ENCODE results near the gene PARVA.
"Not testable (repeated sequence)": the region's sequence is repeated elsewhere in the genome, so short reads cannot be mapped to it uniquely, and the experiment has no call there.

Gene PARVA, protein sequence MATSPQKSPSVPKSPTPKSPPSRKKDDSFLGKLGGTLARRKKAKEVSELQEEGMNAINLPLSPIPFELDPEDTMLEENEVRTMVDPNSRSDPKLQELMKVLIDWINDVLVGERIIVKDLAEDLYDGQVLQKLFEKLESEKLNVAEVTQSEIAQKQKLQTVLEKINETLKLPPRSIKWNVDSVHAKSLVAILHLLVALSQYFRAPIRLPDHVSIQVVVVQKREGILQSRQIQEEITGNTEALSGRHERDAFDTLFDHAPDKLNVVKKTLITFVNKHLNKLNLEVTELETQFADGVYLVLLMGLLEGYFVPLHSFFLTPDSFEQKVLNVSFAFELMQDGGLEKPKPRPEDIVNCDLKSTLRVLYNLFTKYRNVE

DNA sequence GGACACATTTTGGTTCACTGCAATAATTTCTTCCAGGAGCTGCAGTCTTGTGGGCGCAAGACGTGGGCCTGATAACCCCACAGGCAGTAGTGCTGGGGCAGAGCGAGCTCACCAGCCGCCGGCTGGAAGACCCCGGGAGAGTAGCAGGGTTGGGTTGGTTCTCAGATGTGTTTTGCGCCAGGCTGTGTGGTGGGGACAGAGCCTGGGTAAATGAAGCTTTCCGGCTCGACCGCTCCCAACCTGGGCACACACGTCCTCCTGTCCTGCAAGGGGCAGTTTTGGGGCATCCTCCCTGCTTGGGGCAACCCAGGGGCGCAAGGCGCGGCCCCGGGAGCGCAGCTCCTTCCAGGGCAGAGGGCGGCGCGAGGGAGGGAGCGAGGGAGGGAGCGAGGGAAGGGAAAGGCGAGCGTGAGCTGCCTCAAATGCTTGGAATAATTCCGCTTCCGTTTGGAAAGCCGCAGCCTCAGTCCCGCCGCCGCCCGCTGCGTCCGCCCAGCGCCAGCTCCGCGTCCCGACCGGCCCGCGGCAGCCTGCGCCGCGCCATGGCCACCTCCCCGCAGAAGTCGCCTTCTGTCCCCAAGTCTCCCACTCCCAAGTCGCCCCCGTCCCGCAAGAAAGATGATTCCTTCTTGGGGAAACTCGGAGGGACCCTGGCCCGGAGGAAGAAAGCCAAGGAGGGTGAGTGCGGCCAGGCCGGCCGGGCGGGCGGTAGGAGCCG, at the start of gene PARVA:
Gene PARVA, plus strand, starts transcription at position 466 of the 718 bp plus-strand sequence. Its CDS starts 77 bp downstream, at position 543.
- DNase-seq (ENCODE audit: low read depth): no peak

- no peak for DNase-seq (ENCODE audit: low read depth)
Observed at GRCh38 chr11:12329169-12329568, 48.2 kb upstream of the PARVA start.

- DNase-seq (ENCODE audit: low read depth): no peak
Observed at GRCh38 chr11:12329797-12330196, 47.6 kb upstream of the PARVA start.

GRCh38 chr11:12330485-12331231, 46.7 kb upstream of the PARVA start:
- no peak for DNase-seq (ENCODE audit: low read depth)

GRCh38 chr11:12331239-12331874, 46.0 kb upstream of the PARVA start:
- DNase-seq (ENCODE audit: low read depth): peak; percentile 10

DNA sequence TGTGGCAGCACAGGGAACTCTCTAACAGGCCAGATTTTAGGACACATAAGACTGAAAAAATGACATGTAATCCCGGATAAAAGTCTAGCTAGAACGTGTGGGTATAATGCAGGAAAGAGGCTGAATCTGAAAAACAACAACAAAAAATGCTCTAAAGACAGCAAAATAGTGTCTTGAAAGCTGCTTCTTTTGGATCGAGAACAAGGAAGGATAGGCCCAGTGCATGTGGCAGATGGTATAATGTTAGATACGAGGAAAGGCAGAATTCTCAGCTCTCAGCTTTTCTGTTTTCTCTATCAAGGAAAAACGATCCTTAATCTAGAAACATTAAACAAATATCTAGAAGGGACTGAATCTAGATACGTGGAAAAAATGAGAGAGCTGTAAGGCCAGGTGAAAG, 33.8 kb upstream of the PARVA start:
- DNase-seq (ENCODE audit: low read depth): no peak

DNA sequence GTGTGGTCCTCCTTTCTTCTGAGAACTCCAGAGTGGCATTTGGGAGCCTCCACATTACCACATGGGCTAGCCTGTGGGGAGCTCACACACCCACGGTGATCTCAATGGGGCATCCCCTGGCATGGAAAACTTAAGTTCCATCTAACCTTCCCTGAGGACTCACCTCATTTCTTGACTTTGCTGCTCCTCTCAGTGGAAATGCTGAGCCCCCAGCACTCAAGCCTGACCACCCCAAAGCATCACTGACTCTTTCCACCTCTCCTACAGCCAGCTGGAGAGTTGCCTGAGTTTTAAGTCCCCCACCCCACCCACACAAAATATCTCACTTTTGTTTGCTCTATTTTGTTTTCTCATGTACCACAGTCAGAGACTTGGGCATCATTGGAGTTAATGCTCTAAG, 23.8 kb upstream of the PARVA start:
- DNase-seq (ENCODE audit: low read depth): no peak

DNA sequence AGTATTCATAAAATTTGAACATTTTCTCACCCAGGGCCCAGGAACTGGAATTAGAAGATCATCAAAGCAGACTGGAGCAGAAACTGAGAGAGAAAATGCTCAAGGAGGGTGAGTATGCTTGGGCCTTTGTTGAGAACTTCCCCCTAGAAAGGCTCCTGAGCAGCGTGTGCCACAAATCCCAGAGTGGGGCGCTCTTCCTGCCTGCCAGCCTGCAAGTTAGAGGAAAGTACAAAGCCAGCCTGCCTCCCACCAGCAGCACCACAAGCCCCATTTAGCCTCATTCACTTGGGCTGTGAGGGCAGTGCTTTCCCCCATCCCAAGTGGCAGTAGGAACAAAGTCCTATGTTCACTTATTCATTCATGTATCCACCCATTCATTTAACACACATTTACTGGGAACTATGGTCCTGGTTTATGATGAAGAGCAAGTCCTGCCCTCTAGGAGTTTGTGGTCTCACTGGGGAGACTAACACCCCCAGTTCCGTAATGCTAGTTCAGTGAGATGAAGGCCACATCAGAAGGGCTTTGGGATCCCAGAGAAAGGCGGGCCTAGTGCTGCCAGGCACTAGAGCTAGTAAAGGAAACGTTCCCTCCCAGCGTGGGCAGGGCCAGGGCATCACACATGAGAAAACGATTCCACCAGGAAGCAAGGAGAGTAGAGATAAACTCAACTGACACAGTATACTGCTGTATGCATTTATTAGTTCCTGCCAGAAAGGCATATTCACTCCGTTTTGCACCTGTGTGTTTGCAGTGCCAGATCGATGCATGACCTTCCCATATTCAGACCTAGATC, 22.4 kb upstream of the PARVA start:
- DNase-seq (ENCODE audit: low read depth): no peak

- no peak for DNase-seq (ENCODE audit: low read depth)
Observed at GRCh38 chr11:12356944-12357655, 20.3 kb upstream of the PARVA start.

GRCh38 chr11:12357697-12358096, 19.7 kb upstream of the PARVA start:
- DNase-seq (ENCODE audit: low read depth): not testable (repeated sequence)

- no peak for DNase-seq (ENCODE audit: low read depth)
Observed at GRCh38 chr11:12358302-12359188, 18.8 kb upstream of the PARVA start.

DNA sequence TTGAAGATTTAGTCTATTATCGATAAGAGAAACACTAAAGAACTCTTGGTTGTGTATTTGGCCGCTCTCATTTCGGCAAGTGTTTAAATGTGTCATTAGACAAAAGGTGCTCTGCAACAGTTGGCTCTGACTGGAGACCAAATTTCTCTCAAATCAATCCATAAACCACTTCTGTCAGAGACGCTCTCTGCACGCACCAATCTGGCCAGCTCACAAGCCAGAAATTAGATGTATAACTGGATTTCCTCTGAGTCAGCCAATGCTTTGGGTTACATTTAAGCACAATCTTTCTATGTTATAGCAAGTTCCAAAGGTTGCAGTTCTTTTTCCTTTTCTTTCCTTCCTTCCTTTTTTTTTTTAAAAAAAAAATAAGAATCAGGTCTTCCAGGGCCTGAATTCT, 17.6 kb upstream of the PARVA start:
- no peak for DNase-seq (ENCODE audit: low read depth)

DNA sequence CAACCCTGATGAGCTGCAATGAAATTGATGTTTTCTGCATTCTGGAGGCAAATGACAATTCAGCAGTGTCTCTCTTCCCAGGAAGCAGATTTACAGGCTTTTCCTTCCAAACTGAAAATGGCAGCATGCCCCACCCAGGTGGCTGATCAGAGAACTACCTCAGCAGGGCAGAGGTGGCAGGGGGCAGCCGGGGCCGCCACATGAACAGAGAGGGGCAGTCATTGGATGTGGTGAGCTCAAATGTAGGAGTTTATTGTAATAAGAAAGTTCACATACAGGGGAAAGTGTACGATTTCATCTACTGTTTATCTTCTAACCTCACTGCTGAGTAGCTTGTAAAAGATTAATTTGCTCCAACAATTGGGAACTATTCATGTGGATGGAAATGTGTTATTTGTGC, 15.7 kb upstream of the PARVA start:
- no peak for DNase-seq (ENCODE audit: low read depth)

GRCh38 chr11:12362857-12363256, 14.5 kb upstream of the PARVA start:
- DNase-seq (ENCODE audit: low read depth): no peak

GRCh38 chr11:12363373-12363772, 14.0 kb upstream of the PARVA start:
- DNase-seq (ENCODE audit: low read depth): no peak

GRCh38 chr11:12365965-12366575, 11.3 kb upstream of the PARVA start:
- DNase-seq (ENCODE audit: low read depth): not testable (repeated sequence)

- not testable (repeated sequence) for DNase-seq (ENCODE audit: low read depth)
Observed at GRCh38 chr11:12367057-12367456, 10.3 kb upstream of the PARVA start.

DNA sequence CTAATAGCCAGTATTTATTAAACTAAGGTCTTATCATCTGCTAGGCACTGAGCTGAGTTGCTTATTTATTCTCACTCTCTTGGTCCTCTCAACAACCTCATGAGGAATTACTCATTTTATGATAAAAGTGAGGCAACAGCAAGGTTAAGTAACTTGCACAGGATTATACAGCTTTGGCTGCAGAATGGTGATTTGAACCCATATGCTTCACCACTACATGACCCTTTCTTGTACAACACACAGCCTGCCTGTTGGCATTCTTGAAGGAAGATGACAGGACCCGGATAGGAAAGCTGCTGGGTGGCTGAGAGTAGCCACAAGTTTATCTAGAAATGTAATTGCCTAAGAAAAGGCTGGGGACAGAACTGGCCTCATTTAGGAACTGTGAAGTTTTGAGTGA, 5.3 kb upstream of the PARVA start:
- no peak for DNase-seq (ENCODE audit: low read depth)

GRCh38 chr11:12375720-12376119, 1.7 kb upstream of the PARVA start:
- no peak for DNase-seq (ENCODE audit: low read depth)
